ENCODE measurements around the gene PARD3B.

PARD3B gene

DNA sequence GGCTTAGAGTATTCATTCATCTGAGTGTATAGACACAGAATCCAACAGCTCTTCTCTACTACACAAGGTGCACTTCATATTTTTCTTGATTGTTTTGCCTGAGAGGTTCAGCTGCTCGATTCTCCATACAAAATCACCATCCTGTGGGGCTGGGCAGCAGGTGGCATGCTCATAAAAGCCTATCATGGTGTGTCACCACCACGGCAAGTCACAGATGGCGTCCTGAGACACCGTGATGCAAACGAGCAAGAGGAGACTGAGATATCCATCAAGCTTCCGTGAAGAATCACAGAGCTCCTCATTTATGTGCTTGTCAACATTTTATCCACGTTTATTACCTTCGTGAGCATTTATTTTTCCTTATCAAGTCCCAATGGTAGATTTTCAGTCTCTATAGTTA, 1114.6 kb downstream of the PARD3B start:
- no peak for DNase-seq (ENCODE audit: low read depth in 1 of 2, low spot score in 1 of 2)
- Histone ChIP-seq H3K27ac (replicated peaks) (no peak overlapping the region), H3K27me3 (ENCODE audit: insufficient read depth, poor library complexity, severe bottlenecking) (no peaks in the 10 kb centered on the region), H3K4me3 (replicated peaks; ENCODE audit: insufficient read depth, low read length) (no peak overlapping the region)
- TF ChIP-seq, protein P1, sequence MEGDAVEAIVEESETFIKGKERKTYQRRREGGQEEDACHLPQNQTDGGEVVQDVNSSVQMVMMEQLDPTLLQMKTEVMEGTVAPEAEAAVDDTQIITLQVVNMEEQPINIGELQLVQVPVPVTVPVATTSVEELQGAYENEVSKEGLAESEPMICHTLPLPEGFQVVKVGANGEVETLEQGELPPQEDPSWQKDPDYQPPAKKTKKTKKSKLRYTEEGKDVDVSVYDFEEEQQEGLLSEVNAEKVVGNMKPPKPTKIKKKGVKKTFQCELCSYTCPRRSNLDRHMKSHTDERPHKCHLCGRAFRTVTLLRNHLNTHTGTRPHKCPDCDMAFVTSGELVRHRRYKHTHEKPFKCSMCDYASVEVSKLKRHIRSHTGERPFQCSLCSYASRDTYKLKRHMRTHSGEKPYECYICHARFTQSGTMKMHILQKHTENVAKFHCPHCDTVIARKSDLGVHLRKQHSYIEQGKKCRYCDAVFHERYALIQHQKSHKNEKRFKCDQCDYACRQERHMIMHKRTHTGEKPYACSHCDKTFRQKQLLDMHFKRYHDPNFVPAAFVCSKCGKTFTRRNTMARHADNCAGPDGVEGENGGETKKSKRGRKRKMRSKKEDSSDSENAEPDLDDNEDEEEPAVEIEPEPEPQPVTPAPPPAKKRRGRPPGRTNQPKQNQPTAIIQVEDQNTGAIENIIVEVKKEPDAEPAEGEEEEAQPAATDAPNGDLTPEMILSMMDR (IDR thresholded peaks at IDR 0.05; ENCODE audit: insufficient read depth, low read length): no peak
- TF ChIP-seq SPI1 (IDR thresholded peaks at IDR 0.05; ENCODE audit: borderline replicate concordance, low read depth): no peak

- H3K27ac ChIP-seq (replicated peaks): no peak overlapping the region
- no peak overlapping the region for H3K4me3 ChIP-seq (replicated peaks; ENCODE audit: insufficient read depth, low read length)
- DNase-seq (ENCODE audit: low read depth in 1 of 2, low spot score in 1 of 2): no peak
- no peaks in the 10 kb centered on the region for H3K27me3 ChIP-seq (ENCODE audit: insufficient read depth, poor library complexity, severe bottlenecking)
- TF ChIP-seq SPI1 (IDR thresholded peaks at IDR 0.05; ENCODE audit: borderline replicate concordance, low read depth) (no peak), POLR2AphosphoS5 (IDR thresholded peaks at IDR 0.05; ENCODE audit: low read depth) (no peak), GABPA (IDR thresholded peaks at IDR 0.05; ENCODE audit: low read depth) (no peak)
- TF ChIP-seq, protein P1 (IDR thresholded peaks at IDR 0.05; ENCODE audit: insufficient read depth, low read length): no peak
- TF ChIP-seq, protein P2, sequence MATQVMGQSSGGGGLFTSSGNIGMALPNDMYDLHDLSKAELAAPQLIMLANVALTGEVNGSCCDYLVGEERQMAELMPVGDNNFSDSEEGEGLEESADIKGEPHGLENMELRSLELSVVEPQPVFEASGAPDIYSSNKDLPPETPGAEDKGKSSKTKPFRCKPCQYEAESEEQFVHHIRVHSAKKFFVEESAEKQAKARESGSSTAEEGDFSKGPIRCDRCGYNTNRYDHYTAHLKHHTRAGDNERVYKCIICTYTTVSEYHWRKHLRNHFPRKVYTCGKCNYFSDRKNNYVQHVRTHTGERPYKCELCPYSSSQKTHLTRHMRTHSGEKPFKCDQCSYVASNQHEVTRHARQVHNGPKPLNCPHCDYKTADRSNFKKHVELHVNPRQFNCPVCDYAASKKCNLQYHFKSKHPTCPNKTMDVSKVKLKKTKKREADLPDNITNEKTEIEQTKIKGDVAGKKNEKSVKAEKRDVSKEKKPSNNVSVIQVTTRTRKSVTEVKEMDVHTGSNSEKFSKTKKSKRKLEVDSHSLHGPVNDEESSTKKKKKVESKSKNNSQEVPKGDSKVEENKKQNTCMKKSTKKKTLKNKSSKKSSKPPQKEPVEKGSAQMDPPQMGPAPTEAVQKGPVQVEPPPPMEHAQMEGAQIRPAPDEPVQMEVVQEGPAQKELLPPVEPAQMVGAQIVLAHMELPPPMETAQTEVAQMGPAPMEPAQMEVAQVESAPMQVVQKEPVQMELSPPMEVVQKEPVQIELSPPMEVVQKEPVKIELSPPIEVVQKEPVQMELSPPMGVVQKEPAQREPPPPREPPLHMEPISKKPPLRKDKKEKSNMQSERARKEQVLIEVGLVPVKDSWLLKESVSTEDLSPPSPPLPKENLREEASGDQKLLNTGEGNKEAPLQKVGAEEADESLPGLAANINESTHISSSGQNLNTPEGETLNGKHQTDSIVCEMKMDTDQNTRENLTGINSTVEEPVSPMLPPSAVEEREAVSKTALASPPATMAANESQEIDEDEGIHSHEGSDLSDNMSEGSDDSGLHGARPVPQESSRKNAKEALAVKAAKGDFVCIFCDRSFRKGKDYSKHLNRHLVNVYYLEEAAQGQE (IDR thresholded peaks at IDR 0.05; ENCODE audit: insufficient replicate concordance, low read depth): no peak
Measured at GRCh38 chr2:205660521-205661124, 1115.3 kb downstream of the PARD3B start.

GRCh38 chr2:205661281-205661680, 1116.0 kb downstream of the PARD3B start:
- Histone ChIP-seq H3K27ac (replicated peaks) (no peak overlapping the region), H3K4me3 (replicated peaks; ENCODE audit: insufficient read depth, low read length) (no peak overlapping the region)

DNA sequence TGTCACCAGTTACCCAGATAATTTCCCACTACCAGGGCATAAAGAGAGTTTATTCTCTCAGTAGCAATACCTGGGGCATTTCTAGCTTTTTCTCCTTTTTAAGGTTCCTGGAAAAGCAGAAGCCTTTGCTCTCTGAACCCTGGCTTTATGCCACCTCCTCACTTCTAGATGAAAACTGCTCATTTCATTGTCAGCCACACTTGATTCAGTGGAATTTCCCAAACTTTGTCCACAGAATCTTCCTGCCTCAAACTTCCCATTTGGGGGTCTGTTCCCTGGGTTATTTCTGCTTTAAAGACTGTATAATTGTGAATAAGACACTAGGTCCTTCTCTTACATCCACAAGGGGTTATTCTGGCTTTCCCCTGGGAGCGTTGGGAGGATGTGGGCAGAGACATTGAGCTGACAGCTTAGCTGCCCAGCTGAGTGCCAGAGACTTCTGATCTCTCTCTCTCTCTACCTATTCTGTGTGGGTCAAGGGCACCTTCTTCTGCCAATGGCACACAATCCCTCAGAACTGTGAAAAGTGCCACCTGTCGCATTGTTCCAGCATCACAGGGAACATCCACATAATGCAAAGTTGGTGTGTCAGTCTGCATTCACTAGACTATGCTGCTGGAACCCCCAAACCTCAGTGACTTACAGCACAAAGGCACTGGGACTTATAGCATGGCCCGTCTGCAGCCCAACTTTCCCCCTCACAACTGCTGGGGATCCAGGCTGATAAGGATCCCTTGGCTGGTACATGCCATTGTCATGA, 1117.1 kb downstream of the PARD3B start:
- H3K27ac ChIP-seq (replicated peaks): no peak overlapping the region
- no peak for DNase-seq (ENCODE audit: low read depth in 1 of 2, low spot score in 1 of 2)
- no peaks in the 10 kb centered on the region for H3K27me3 ChIP-seq (ENCODE audit: insufficient read depth, poor library complexity, severe bottlenecking)
- no peak overlapping the region for H3K4me3 ChIP-seq (replicated peaks; ENCODE audit: insufficient read depth, low read length)
- TF ChIP-seq POLR2AphosphoS5 (IDR thresholded peaks at IDR 0.05; ENCODE audit: low read depth) (no peak), GABPA (IDR thresholded peaks at IDR 0.05; ENCODE audit: low read depth) (no peak), SPI1 (IDR thresholded peaks at IDR 0.05; ENCODE audit: borderline replicate concordance, low read depth) (no peak)
- TF ChIP-seq, protein P1 (IDR thresholded peaks at IDR 0.05; ENCODE audit: insufficient read depth, low read length): no peak
- TF ChIP-seq, protein P2 (IDR thresholded peaks at IDR 0.05; ENCODE audit: insufficient replicate concordance, low read depth): no peak

More at GRCh38 chr2:205661281-205661680, 1116.0 kb downstream of the PARD3B start:
- TF ChIP-seq POLR2AphosphoS5 (IDR thresholded peaks at IDR 0.05; ENCODE audit: low read depth): no peak
- no peak for DNase-seq (ENCODE audit: low read depth in 1 of 2, low spot score in 1 of 2)
- no peaks in the 10 kb centered on the region for H3K27me3 ChIP-seq (ENCODE audit: insufficient read depth, poor library complexity, severe bottlenecking)
